DMS53 treated with DMSO at 0.1 percent for 48 hours (cell line): ENCODE data around the gene CAPN3.

Experiments used
- DNase-seq: peaks from one replicate; lab custom pipeline; 2025; ENCODE audit not compliant: unreplicated experiment; lab: John Stamatoyannopoulos, UW

The CAPN3 gene

GRCh38 chr15:42392309-42393024, 33.2 kb downstream of the CAPN3 start:
- DNase-seq = no peak

- no peak for DNase-seq
These were observed 34.8 kb downstream of the CAPN3 start for GRCh38 chr15:42394106-42394505.

- DNase-seq = no peak
These were observed 36.5 kb downstream of the CAPN3 start for GRCh38 chr15:42395838-42396237.

GRCh38 chr15:42401544-42402454, 42.5 kb downstream of the CAPN3 start:
- DNase-seq = no peak

- DNase-seq = no peak
These were observed 43.3 kb downstream of the CAPN3 start for GRCh38 chr15:42402455-42403205.

- no peak for DNase-seq
These were observed 44.1 kb downstream of the CAPN3 start for GRCh38 chr15:42403389-42403788.

- no peak for DNase-seq
These were observed 45.3 kb downstream of the CAPN3 start for GRCh38 chr15:42404461-42405235.

- DNase-seq = no peak
These were observed 46.7 kb downstream of the CAPN3 start for GRCh38 chr15:42405863-42406482.

- no peak for DNase-seq
These were observed 48.9 kb downstream of the CAPN3 start for GRCh38 chr15:42408178-42408577.

- DNase-seq = no peak
These were observed 49.7 kb downstream of the CAPN3 start for GRCh38 chr15:42409011-42409410.

- DNase-seq = no peak
These were observed 52.6 kb downstream of the CAPN3 start for GRCh38 chr15:42411884-42412283.

- no peak for DNase-seq
These were observed 54.6 kb downstream of the CAPN3 start for GRCh38 chr15:42413920-42414319.

GRCh38 chr15:42419369-42419768, 60.1 kb downstream of the CAPN3 start:
- DNase-seq = no peak

- no peak for DNase-seq
These were observed 62.1 kb downstream of the CAPN3 start for GRCh38 chr15:42421376-42421775.

GRCh38 chr15:42427429-42428223, 68.3 kb downstream of the CAPN3 start:
- DNase-seq = no peak

- DNase-seq = no peak
These were observed 85.2 kb downstream of the CAPN3 start for GRCh38 chr15:42444415-42445063.

GRCh38 chr15:42445551-42445950, 86.2 kb downstream of the CAPN3 start:
- no peak for DNase-seq

- no peak for DNase-seq
These were observed 88.3 kb downstream of the CAPN3 start for GRCh38 chr15:42447599-42447998.

GRCh38 chr15:42448281-42448680, 89.0 kb downstream of the CAPN3 start:
- DNase-seq = no peak
